Nephron progenitor cell (in vitro differentiated cells): Measurements from ENCODE around the gene TMEM121B.

ENCODE experiments used
- DNase-seq: peaks from one replicate; pipeline ENCODE4 v3.0.0; 2021
- H3K27ac Mint-ChIP-seq: 2 replicates; pipeline ENCODE4 v1.8.0; 2021; ENCODE audit warnings: mild to moderate bottlenecking, moderate library complexity, mixed read lengths
- H3K27me3 Mint-ChIP-seq: 2 replicates; pipeline ENCODE4 v1.8.0; 2021; ENCODE audit warnings: mild to moderate bottlenecking, low read depth, mixed read lengths; ENCODE audit not compliant: poor library complexity
- H3K36me3 Mint-ChIP-seq: 2 replicates; pipeline ENCODE4 v1.8.0; 2021; ENCODE audit warnings: low read depth, mixed read lengths
- H3K4me1 Mint-ChIP-seq: 2 replicates; pipeline ENCODE4 v1.8.0; 2021; ENCODE audit warnings: mixed read lengths
- H3K4me3 Mint-ChIP-seq: 2 replicates; pipeline ENCODE4 v1.8.0; 2021; ENCODE audit warnings: mild to moderate bottlenecking, moderate library complexity, mixed read lengths
- H3K9me3 Mint-ChIP-seq: 2 replicates; pipeline ENCODE4 v1.8.0; 2021; ENCODE audit warnings: mild to moderate bottlenecking, moderate library complexity, mixed read lengths
- CTCF ChIP-seq: fragments of 200-600 bp; sonication (generic); IDR thresholded peaks from 2 replicates; pipeline ENCODE4 v1.5.0; 2021; ENCODE audit warnings: antibody characterized with exemption

The TMEM121B gene

DNA sequence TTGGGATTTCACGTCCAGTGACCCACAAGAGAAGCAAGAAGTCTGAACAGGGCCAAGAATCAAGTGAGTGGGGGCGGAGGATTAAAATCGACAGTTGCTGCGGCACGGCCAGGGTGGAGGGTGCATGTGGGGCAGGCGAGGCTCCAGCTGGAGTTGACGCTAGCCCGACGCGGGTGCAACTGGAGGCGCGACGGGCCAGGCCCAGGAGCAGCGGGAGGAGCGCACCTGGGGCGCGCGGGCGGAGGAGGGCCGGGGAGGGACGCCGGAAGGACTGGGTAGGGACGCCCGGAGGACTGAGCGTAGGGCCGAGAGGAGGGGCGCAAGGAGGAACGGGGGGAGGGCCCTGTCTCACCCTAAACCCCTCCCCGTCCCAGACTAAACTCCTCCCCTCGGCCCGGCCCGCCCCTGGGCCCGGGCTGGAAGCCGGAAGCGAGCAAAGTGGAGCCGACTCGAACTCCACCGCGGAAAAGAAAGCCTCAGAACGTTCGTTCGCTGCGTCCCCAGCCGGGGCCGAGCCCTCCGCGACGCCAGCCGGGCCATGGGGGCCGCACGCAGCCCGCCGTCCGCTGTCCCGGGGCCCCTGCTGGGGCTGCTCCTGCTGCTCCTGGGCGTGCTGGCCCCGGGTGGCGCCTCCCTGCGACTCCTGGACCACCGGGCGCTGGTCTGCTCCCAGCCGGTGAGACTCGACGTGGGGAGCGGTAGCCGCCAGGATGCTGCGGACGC, 36.4 kb downstream of the TMEM121B start, which contains the start of gene IL17RA:
TSS of gene IL17RA (plus strand) at position 447 of the 723 bp plus-strand sequence. CDS start at position 539, 92 bp downstream.
- H3K27ac Mint-ChIP-seq, result no peak within 1 kb of the TSS
- TF ChIP-seq CTCF, result no peak
- peaks cover 58% of the 10 kb centered on the region for H3K27me3 Mint-ChIP-seq
- H3K4me3 Mint-ChIP-seq, result peak within 1 kb of the TSS; percentile 85
- no peaks in the 10 kb centered on the region for H3K36me3 Mint-ChIP-seq
- H3K9me3 Mint-ChIP-seq, result no peaks in the 10 kb centered on the region
- peak; percentile 91 for DNase-seq
- H3K4me1 Mint-ChIP-seq, result peaks cover 10% of the 10 kb centered on the region

DNA sequence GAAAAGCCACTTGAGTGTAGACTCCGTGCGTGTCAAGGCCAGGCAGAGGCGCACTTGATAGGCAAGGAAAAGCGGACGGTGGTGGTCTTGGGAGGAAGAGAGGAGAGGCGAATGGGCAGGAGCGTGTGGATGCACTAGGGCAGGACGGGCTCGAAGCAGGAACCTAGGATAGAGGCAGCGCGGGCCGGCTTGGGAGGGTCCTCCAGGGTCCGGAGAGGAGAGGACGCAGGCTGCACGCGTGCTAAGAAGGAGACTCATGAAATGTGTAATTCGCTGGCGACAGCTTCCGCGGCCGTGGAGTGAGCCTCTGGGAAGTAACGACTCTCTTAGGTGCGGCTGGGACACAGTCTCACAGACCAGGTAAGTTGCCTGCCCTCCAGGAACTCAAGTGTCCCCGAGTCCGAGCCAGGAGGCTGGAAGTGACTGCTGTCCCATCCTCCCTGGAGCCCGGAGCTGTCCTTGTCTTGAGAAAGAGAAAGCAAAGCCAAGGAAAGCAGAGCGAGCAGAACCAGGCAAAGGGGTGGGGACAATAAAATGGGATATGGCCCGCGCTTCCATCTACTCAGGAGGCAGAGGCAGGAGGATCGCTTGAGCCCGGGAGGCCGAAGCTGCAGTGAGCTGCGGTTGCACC, 37.2 kb downstream of the TMEM121B start:
- H3K4me1 Mint-ChIP-seq, result peaks cover 10% of the 10 kb centered on the region
- H3K27ac Mint-ChIP-seq, result no peak overlapping the region
- H3K36me3 Mint-ChIP-seq, result no peaks in the 10 kb centered on the region
- H3K27me3 Mint-ChIP-seq, result peaks cover 58% of the 10 kb centered on the region
- no peaks in the 10 kb centered on the region for H3K9me3 Mint-ChIP-seq
- peak overlapping the region; percentile 85 for H3K4me3 Mint-ChIP-seq
- no peak for DNase-seq
- TF ChIP-seq CTCF, result no peak

- Mint-ChIP-seq H3K36me3 (no peaks in the 10 kb centered on the region), H3K4me3 (peak overlapping the region; percentile 85), H3K9me3 (no peaks in the 10 kb centered on the region), H3K27me3 (peaks cover 55% of the 10 kb centered on the region), H3K27ac (no peak overlapping the region), H3K4me1 (peaks cover 10% of the 10 kb centered on the region)
- no peak for DNase-seq
- no peak for TF ChIP-seq CTCF
Measured at GRCh38 chr22:17083255-17083654, 37.9 kb downstream of the TMEM121B start.

DNA sequence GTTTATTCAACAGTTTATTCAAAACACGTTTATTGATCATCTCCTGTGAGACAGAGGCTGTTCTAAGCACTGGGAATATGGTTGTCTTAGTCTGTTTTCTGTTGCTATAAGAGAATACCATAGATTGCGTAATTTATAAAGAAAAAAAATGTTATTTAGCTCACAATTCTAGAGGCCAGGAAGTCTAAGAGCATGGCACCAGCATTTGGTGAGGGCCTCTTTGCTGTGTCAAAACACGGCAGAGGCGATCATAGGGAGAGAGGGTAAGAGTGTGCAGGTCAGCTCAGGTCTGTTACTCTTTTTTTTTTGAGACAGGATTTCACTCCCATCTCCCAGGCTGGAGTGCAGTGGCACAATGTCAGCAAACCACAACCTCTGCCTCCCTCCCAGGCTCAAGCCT, 41.6 kb downstream of the TMEM121B start:
- Mint-ChIP-seq H3K36me3 (no peaks in the 10 kb centered on the region), H3K4me1 (peaks cover 5% of the 10 kb centered on the region), H3K9me3 (no peaks in the 10 kb centered on the region), H3K27ac (no peak overlapping the region), H3K4me3 (no peak overlapping the region), H3K27me3 (peaks cover 29% of the 10 kb centered on the region)
- no peak for TF ChIP-seq CTCF
- no peak for DNase-seq

DNA sequence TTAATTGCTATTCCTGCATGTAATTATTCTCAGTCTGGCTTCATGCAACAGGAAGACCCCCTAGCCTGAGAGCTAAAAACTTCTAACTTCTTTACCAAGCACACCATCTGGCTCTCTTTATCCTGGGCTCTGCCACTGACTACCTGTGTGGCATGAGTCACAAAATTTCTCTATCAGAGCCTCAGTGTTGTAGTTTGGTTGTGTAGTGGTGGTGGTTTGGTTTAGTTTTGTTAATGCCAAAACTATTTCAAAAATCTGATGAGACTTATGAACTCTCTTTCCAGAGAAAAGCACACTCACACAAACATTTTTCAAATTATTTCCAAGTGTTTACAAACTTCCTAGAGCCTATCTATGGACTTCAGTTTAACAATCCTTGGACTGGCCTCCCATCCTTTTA, 43.9 kb downstream of the TMEM121B start:
- no peaks in the 10 kb centered on the region for H3K36me3 Mint-ChIP-seq
- H3K27ac Mint-ChIP-seq, result no peak overlapping the region
- peaks cover 27% of the 10 kb centered on the region for H3K27me3 Mint-ChIP-seq
- no peak for TF ChIP-seq CTCF
- H3K9me3 Mint-ChIP-seq, result peaks cover 5% of the 10 kb centered on the region
- no peak for DNase-seq
- H3K4me3 Mint-ChIP-seq, result no peak overlapping the region
- no peaks in the 10 kb centered on the region for H3K4me1 Mint-ChIP-seq

- Mint-ChIP-seq H3K4me1 (no peaks in the 10 kb centered on the region), H3K9me3 (peaks cover 5% of the 10 kb centered on the region), H3K4me3 (no peak overlapping the region), H3K27me3 (peaks cover 25% of the 10 kb centered on the region), H3K27ac (no peak overlapping the region), H3K36me3 (no peaks in the 10 kb centered on the region)
- DNase-seq, result no peak
- no peak for TF ChIP-seq CTCF
Measured at GRCh38 chr22:17074648-17075002, 46.5 kb downstream of the TMEM121B start.
